PC-3 (cell line): ENCODE results near the gene SLC30A3.

Source experiments
- CTCF ChIP-seq: fragments of 300-600 bp; sonication (generic); conservative IDR thresholded peaks from 2 replicates; pipeline ENCODE4 v1.5.1; 2017; ENCODE audit warnings: antibody characterized with exemption, low read depth, mild to moderate bottlenecking, low read length
- EZH2 ChIP-seq: fragments of 300-600 bp; sonication (generic); IDR thresholded peaks from one replicate; pipeline ENCODE4 v1.6.1; 2017; ENCODE audit warnings: antibody characterized with exemption, mild to moderate bottlenecking, low read length; ENCODE audit not compliant: unreplicated experiment
- EZH2phosphoT487 ChIP-seq: fragments of 300-600 bp; sonication (generic); IDR thresholded peaks from 2 replicates; pipeline ENCODE4 v1.6.1; 2018; ENCODE audit warnings: mild to moderate bottlenecking, antibody characterized with exemption, low read length, borderline replicate concordance

DNA sequence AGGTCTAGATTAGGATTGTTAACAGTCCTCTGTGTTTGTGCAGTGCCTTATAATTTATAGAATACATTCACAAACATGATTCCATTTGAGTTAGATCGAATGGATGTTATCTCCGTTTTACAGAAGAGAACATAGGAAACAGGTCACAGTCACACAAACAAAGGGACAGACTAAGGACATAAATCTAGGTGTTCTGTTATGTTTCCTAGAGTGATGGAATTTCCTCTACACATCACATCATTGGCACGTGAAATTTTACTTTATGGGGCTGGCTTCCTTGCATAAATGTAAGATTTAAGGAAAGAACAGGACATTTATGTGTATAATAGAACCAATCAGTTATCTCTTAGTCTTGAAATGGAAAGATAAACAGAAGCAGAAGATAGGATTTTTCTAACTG, 25.8 kb upstream of the SLC30A3 start:
- no peak for TF ChIP-seq CTCF
- no peak for TF ChIP-seq EZH2phosphoT487
- no peak for TF ChIP-seq EZH2
